Measurements from ENCODE around the gene PCSK1.

The PCSK1 gene

DNA sequence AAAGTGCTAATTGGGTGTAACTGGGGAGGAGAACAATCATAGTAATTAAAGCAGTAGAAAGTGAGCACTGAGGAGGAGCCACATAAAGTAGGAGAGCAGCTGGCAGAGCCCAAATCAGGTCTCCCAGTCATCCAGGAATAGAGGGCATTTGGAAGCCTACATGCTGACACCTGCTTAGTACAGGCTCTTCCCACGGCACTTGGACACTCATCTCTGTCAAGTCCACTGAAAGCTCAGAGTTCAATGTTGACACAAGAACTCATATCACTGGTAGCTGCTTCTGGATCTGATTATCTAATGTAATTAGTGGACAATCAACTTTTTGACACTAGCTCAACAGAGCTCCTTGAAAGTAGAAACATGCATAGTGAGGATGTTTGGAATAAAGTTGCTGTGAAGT lies 45.9 kb upstream of the PCSK1 start:
- H3F3A ChIP-seq (ENCODE audit: insufficient read depth, low read length), result no peaks in the 10 kb centered on the region
- no peak overlapping the region for H3K9ac ChIP-seq (ENCODE audit: low read length)
- no peaks in the 10 kb centered on the region for H3K36me3 ChIP-seq (ENCODE audit: insufficient read depth, low read length)
- H3K79me2 ChIP-seq (ENCODE audit: insufficient read depth, low read length), result no peaks in the 10 kb centered on the region
- no peak overlapping the region for H3K27ac ChIP-seq (ENCODE audit: low read depth, low read length, poor library complexity, severe bottlenecking)
- H4K20me1 ChIP-seq (ENCODE audit: insufficient read depth, low read length), result no peaks in the 10 kb centered on the region
- H2AFZ ChIP-seq (ENCODE audit: low read length), result no peak overlapping the region
- H3K4me2 ChIP-seq (ENCODE audit: low read length), result no peak overlapping the region
- no peaks in the 10 kb centered on the region for H3K27me3 ChIP-seq (ENCODE audit: insufficient read depth, low read length)
- no peaks in the 10 kb centered on the region for H3K4me1 ChIP-seq (ENCODE audit: insufficient read depth, low read length, severe bottlenecking)
- no peaks in the 10 kb centered on the region for H3K9me3 ChIP-seq (ENCODE audit: low read length)
- TF ChIP-seq, protein P1, sequence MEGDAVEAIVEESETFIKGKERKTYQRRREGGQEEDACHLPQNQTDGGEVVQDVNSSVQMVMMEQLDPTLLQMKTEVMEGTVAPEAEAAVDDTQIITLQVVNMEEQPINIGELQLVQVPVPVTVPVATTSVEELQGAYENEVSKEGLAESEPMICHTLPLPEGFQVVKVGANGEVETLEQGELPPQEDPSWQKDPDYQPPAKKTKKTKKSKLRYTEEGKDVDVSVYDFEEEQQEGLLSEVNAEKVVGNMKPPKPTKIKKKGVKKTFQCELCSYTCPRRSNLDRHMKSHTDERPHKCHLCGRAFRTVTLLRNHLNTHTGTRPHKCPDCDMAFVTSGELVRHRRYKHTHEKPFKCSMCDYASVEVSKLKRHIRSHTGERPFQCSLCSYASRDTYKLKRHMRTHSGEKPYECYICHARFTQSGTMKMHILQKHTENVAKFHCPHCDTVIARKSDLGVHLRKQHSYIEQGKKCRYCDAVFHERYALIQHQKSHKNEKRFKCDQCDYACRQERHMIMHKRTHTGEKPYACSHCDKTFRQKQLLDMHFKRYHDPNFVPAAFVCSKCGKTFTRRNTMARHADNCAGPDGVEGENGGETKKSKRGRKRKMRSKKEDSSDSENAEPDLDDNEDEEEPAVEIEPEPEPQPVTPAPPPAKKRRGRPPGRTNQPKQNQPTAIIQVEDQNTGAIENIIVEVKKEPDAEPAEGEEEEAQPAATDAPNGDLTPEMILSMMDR (IDR thresholded peaks at IDR 0.05; ENCODE audit: low read length), result no peak
- no peak for TF ChIP-seq EZH2 (IDR thresholded peaks at IDR 0.05; ENCODE audit: borderline replicate concordance, low read length)
- H3K4me3 ChIP-seq (ENCODE audit: low read depth, low read length, poor library complexity, severe bottlenecking), result no peak overlapping the region
- no peaks in the 10 kb centered on the region for H3K9me2 ChIP-seq (ENCODE audit: low read depth, low read length)

DNA sequence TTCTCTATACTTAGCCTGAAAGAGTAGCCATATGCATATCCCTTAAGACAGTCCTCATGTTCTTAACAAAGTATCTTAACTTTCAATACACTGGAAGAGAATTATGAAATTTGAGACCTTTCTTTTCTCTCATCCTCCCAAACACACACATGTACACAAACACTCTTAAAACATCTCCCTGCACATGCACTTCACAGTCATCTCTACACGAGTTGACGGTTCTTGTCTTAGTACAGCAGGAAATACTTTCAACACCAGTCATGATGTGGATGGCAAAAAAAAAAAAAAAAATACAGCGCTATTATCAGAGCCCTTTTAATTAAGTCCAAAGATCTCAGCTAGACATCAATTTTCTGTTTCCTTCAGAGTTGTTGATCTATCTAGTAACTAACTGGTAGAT lies 43.6 kb upstream of the PCSK1 start:
- Histone ChIP-seq H3K36me3 (ENCODE audit: insufficient read depth, low read length) (no peaks in the 10 kb centered on the region), H3K4me1 (ENCODE audit: insufficient read depth, low read length, severe bottlenecking) (no peaks in the 10 kb centered on the region), H3K79me2 (ENCODE audit: insufficient read depth, low read length) (no peaks in the 10 kb centered on the region), H3K4me2 (ENCODE audit: low read length) (no peak overlapping the region), H3K27ac (ENCODE audit: low read depth, low read length, poor library complexity, severe bottlenecking) (no peak overlapping the region), H3K9me3 (ENCODE audit: low read length) (no peaks in the 10 kb centered on the region), H3K9me2 (ENCODE audit: low read depth, low read length) (no peaks in the 10 kb centered on the region), H3K4me3 (ENCODE audit: low read depth, low read length, poor library complexity, severe bottlenecking) (no peak overlapping the region), H3K27me3 (ENCODE audit: insufficient read depth, low read length) (no peaks in the 10 kb centered on the region), H4K20me1 (ENCODE audit: insufficient read depth, low read length) (no peaks in the 10 kb centered on the region), H3K9ac (ENCODE audit: low read length) (no peak overlapping the region), H3F3A (ENCODE audit: insufficient read depth, low read length) (no peaks in the 10 kb centered on the region), H2AFZ (ENCODE audit: low read length) (no peak overlapping the region)
- TF ChIP-seq, protein P1 (IDR thresholded peaks at IDR 0.05; ENCODE audit: low read length), result no peak
- no peak for TF ChIP-seq EZH2 (IDR thresholded peaks at IDR 0.05; ENCODE audit: borderline replicate concordance, low read length)

DNA sequence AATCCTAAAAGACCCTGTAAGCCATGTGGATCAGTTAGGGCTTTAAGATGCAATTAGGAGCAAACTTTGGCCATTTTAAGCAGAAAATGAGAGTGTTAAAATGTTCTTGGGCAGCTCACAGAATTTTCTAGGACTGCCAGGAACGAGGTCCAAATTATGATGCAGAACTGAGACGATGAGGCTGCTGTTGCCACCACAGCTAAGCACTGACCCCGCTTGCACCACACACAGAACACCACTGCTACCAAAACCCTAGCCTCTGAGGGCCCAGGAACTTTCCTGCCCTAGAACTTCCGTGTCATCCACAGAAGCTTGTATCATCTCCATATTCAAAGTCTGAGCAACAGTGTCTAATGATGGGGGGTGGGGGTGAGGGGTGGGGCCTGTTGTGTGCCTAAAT lies 41.0 kb upstream of the PCSK1 start:
- Histone ChIP-seq H3K9ac (ENCODE audit: low read length) (no peak overlapping the region), H3K9me3 (ENCODE audit: low read length) (no peaks in the 10 kb centered on the region)

More for the DNA sequence above, 41.0 kb upstream of the PCSK1 start:
- H3K27me3 ChIP-seq (ENCODE audit: insufficient read depth, low read length), result no peaks in the 10 kb centered on the region
- no peaks in the 10 kb centered on the region for H3K36me3 ChIP-seq (ENCODE audit: insufficient read depth, low read length)
- no peaks in the 10 kb centered on the region for H3K4me1 ChIP-seq (ENCODE audit: insufficient read depth, low read length, severe bottlenecking)
- no peaks in the 10 kb centered on the region for H3F3A ChIP-seq (ENCODE audit: insufficient read depth, low read length)
- H3K27ac ChIP-seq (ENCODE audit: low read depth, low read length, poor library complexity, severe bottlenecking), result no peak overlapping the region
- H3K4me2 ChIP-seq (ENCODE audit: low read length), result no peak overlapping the region
- H4K20me1 ChIP-seq (ENCODE audit: insufficient read depth, low read length), result no peaks in the 10 kb centered on the region
- TF ChIP-seq, protein P1 (IDR thresholded peaks at IDR 0.05; ENCODE audit: low read length), result no peak
- no peak for TF ChIP-seq EZH2 (IDR thresholded peaks at IDR 0.05; ENCODE audit: borderline replicate concordance, low read length)
- no peaks in the 10 kb centered on the region for H3K79me2 ChIP-seq (ENCODE audit: insufficient read depth, low read length)
- no peaks in the 10 kb centered on the region for H3K9me2 ChIP-seq (ENCODE audit: low read depth, low read length)
- H2AFZ ChIP-seq (ENCODE audit: low read length), result no peak overlapping the region
- H3K4me3 ChIP-seq (ENCODE audit: low read depth, low read length, poor library complexity, severe bottlenecking), result no peak overlapping the region
